Kidney (tissue), 14 donors: ENCODE measurements around the gene LRFN5. TPM values are rescaled to one million over a fixed set of nuclear protein-coding genes. Genes with fewer than 3 reads are reported as not detected.

Experiments used
- DNase-seq, 5 donors: peaks; one replicate each; pipeline ENCODE4 v3.0.0-alpha.2; 2013 to 2020
- FAIRE-seq: peaks from 2 replicates; lab custom pipeline; 2012; peaks lifted over from hg19 to GRCh38; lab: Jason Lieb, UNC
- H3K27ac ChIP-seq, 2 donors: one replicate each; pipeline ENCODE4 v1.7.0; 2013; ENCODE audit warnings: low read depth in 2 of 2, low read length in 2 of 2, inconsistent platforms in 1 of 2
- H3K27me3 ChIP-seq: one replicate; pipeline ENCODE4 v1.7.1; 2013; ENCODE audit warnings: low read length, inconsistent platforms; ENCODE audit not compliant: control insufficient read depth, insufficient read depth
- H3K36me3 ChIP-seq, 3 donors: one replicate each; pipeline versions ENCODE4 v1.7.0 to v1.7.1; 2013; ENCODE audit warnings: low read length in 3 of 3, control low read depth in 1 of 3, inconsistent platforms in 1 of 3; ENCODE audit not compliant: insufficient read depth in 3 of 3, control insufficient read depth in 2 of 3
- H3K4me1 ChIP-seq, 3 donors: one replicate each; pipeline versions ENCODE4 v1.7.0 to v1.7.1; 2013; ENCODE audit warnings: low read length in 3 of 3, inconsistent platforms in 1 of 3, low read depth in 1 of 3; ENCODE audit not compliant: control insufficient read depth in 2 of 3, insufficient read depth in 2 of 3
- H3K4me3 ChIP-seq, 3 donors: one replicate each; pipeline versions ENCODE4 v1.7.0 to v1.8.1; 2013; ENCODE audit warnings: low read length in 3 of 3, control low read depth in 1 of 3, inconsistent platforms in 1 of 3
- H3K9ac ChIP-seq, 3 donors: one replicate each; pipeline versions ENCODE4 v1.7.0 to v1.7.1; 2013; ENCODE audit warnings: low read length in 3 of 3, control low read depth in 1 of 3, inconsistent platforms in 1 of 3
- H3K9me3 ChIP-seq, 3 donors: one replicate each; pipeline versions ENCODE4 v1.7.0 to v1.7.1; 2013; ENCODE audit warnings: low read length in 3 of 3, control low read depth in 1 of 3, inconsistent platforms in 1 of 3; ENCODE audit not compliant: control insufficient read depth in 2 of 3, insufficient read depth in 1 of 3
- CTCF ChIP-seq: IDR thresholded peaks from 3 replicates; pipeline ENCODE4 v1.5.1; 2012; ENCODE audit warnings: mild to moderate bottlenecking, moderate library complexity, borderline replicate concordance; ENCODE audit not compliant: insufficient read depth; ENCODE audit errors: extremely low read depth
- intact Hi-C: fragments of 100-400 bp; cut with DNase I; formaldehyde crosslinking; loops from one replicate; pipeline ENCODE4 v1.11.1; 2022
- polyA plus RNA-seq: library from polyadenylated mRNA; stranded (reverse); fragments of 350-450 nt; fragmentation: Illumina TruSeq; extraction: RNeasy Lipid Tissue Mini Kit (QIAGEN cat#74804); gene quantifications from one replicate; pipeline ENCODE4 v1.2.3, GENCODE V29; 2014; ENCODE audit warnings: low read depth, low replicate concordance; ENCODE audit not compliant: insufficient read depth
- total RNA-seq: library from RNA; stranded (reverse); fragmentation: NEBNext Ultra II Directional; extraction: Animal tissue kit (Norgen Biotek cat#: 25700); gene quantifications from one replicate; pipeline ENCODE4 v1.2.1, GENCODE V29; 2021
- donor health status: control.
- donor health status: control.
- donor health status: control.
- donor health status: control.
- donor health status: control.
- donor health status: DM: yes; HTN: yes; CAD: no.
- donor health status: Normal renal cell carcinoma (clear cell type).

LRFN5 gene
- total and polyA plus RNA-seq, 2 donors from 2014 or later, result 1.5 to 2.4 TPM

DNA sequence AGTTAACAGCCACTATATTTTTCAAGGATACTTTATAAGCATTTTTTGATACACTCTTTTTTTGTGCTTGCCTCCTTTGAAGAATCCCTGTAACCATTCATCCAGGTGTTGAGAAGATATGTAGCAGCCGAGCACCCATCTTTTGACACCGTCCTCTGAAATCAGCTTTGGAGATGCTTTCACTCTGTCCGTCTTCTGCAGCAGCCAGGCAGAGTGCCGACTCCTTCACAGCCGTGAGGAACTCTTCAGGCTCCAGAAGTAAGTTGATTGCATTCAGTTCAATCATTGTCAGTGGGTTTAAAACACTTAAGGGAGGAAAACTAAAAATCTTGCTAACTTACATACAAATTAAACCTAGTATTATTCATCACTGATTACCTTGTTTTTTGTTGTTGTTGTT lies 160.1 kb downstream of the LRFN5 start:
- no peaks in the 10 kb centered on the region for H3K9me3 ChIP-seq
- H3K27me3 ChIP-seq, result no peaks in the 10 kb centered on the region
- H3K4me3 ChIP-seq, result no peak overlapping the region
- FAIRE-seq (no peak), DNase-seq (no peak)
- H3K36me3 ChIP-seq, result no peaks in the 10 kb centered on the region
- H3K4me1 ChIP-seq, result no peaks in the 10 kb centered on the region
- no peak overlapping the region for H3K27ac ChIP-seq
- intact Hi-C loops, result no loop called here
- no peak for TF ChIP-seq CTCF
- no peak overlapping the region for H3K9ac ChIP-seq

DNA sequence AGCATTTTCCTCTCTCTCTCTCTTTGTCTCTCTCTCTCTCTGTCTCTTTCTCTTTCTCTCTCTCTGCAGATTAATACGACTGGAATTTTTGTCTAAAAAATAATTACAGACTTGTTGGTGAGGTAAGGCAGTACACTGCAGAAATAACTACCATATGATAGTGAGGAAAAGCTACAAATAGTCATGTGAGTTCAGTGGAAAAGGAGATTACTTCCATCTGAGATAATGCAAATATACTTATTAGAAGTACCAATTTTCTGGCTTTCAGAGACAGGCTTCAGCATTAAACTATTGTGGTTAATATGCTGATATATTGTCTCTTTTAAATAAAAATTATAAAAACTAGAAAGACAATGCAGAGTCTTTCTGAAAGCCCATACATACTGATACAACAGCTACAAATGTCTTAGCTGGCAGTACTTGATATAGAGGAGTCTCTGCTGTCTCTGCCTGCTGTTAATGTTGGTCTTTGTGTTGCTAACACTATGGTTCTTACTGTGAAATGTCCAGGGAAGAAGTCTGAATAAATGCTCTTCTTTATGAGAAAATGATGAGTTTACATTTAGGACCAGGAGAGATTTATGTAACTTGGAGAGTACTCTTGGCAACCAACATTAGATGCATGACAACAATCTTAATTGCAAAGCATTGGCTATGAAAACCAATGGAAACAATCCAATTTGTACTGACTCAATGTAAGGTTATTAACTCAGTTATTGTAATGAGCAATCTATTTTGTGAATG lies 167.0 kb downstream of the LRFN5 start:
- no peaks in the 10 kb centered on the region for H3K9me3 ChIP-seq
- no peak overlapping the region for H3K4me3 ChIP-seq
- FAIRE-seq (no peak), DNase-seq (no peak)
- intact Hi-C loops, result no loop called here
- no peaks in the 10 kb centered on the region for H3K4me1 ChIP-seq
- no peak for TF ChIP-seq CTCF
- H3K9ac ChIP-seq, result no peak overlapping the region
- no peaks in the 10 kb centered on the region for H3K36me3 ChIP-seq
- H3K27me3 ChIP-seq, result no peaks in the 10 kb centered on the region
- H3K27ac ChIP-seq, result no peak overlapping the region

- DNase-seq (no peak), FAIRE-seq (no peak)
These were observed 175.8 kb downstream of the LRFN5 start for GRCh38 chr14:41782511-41782910.

More at GRCh38 chr14:41782511-41782910, 175.8 kb downstream of the LRFN5 start:
- no peak for TF ChIP-seq CTCF
- Histone ChIP-seq H3K27ac (no peak overlapping the region), H3K27me3 (no peaks in the 10 kb centered on the region), H3K4me1 (no peaks in the 10 kb centered on the region), H3K9ac (no peak overlapping the region), H3K36me3 (no peaks in the 10 kb centered on the region), H3K9me3 (no peaks in the 10 kb centered on the region), H3K4me3 (no peak overlapping the region)
- intact Hi-C loops, result no loop called here
